Measurements from ENCODE around the gene AGPAT4. TPM values are rescaled to one million over a fixed set of nuclear protein-coding genes. Genes with fewer than 3 reads are reported as not detected.

Gene AGPAT4
- total RNA-seq, 1 experiment from 2014 or later: 15.5 TPM

DNA sequence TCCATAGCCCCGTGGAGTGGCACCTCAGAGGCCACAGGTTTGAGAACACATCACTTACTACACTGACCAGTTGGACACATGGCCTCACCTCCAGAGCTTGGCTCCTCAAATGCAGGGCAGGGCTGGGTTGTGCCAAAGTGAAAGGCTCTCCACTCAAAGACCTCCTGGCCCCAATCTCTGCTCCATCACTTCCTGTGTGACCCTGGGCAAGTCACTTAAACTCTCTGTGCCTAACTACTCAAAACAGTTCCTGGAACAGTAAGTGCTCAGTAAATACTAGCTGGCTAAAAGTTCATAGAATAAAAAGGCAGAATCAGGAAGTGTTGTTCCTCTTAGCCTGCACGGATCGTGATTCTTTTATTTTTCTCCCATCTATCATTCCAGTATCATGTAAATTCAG is 50.2 kb downstream of the AGPAT4 start:
- Histone ChIP-seq H2AFZ (ENCODE audit: low read depth, low read length, poor library complexity, severe bottlenecking) (no peak overlapping the region), H3K9me3 (ENCODE audit: control insufficient read depth in 1 of 2, insufficient read depth in 1 of 2, low read depth in 1 of 2, low read length in 2 of 2) (peaks cover 0 to 3% of the 10 kb centered on the region in 2 experiments; a peak in 1 of 4 replicates), H3K27ac (ENCODE audit: low read depth, low read length) (no peak overlapping the region), H3K9ac (ENCODE audit: low read length) (no peak overlapping the region), H3K4me2 (ENCODE audit: low read length) (no peak overlapping the region), H3K36me3 (ENCODE audit: control insufficient read depth in 1 of 2, insufficient read depth in 2 of 2, low read length in 2 of 2) (no peaks in the 10 kb centered on the region), H3K27me3 (ENCODE audit: insufficient read depth, low read length) (no peaks in the 10 kb centered on the region), H3K9me2 (ENCODE audit: insufficient read depth) (no peaks in the 10 kb centered on the region), H3K79me2 (ENCODE audit: insufficient read depth, low read length) (no peaks in the 10 kb centered on the region), H4K20me1 (ENCODE audit: insufficient read depth) (no peaks in the 10 kb centered on the region), H3K4me1 (ENCODE audit: control insufficient read depth in 1 of 2, insufficient read depth in 2 of 2, low read length in 2 of 2) (peaks cover 2 to 48% of the 10 kb centered on the region in 2 experiments), H3K4me3 (replicated peaks in 1 of 2; ENCODE audit: low read depth in 1 of 2, low read length in 2 of 2) (no peak overlapping the region)
- intact Hi-C loops (cut with micrococcal nuclease): no loop called here
- ChIA-PET RAD21 (ENCODE audit: low non-redundant PET in 1 of 2, low total read pairs in 2 of 2, uncharacterized antibody in 2 of 2, unreplicated experiment in 2 of 2) (no interaction called here), POLR2A (no interaction called here), CTCF (no interaction called here)
- BruUV-seq (replicated peaks): no TSS peak
- ATAC-seq (no peak), DNase-seq (ENCODE audit: low read depth, low spot score) (no peak)
- TF ChIP-seq, protein P1, sequence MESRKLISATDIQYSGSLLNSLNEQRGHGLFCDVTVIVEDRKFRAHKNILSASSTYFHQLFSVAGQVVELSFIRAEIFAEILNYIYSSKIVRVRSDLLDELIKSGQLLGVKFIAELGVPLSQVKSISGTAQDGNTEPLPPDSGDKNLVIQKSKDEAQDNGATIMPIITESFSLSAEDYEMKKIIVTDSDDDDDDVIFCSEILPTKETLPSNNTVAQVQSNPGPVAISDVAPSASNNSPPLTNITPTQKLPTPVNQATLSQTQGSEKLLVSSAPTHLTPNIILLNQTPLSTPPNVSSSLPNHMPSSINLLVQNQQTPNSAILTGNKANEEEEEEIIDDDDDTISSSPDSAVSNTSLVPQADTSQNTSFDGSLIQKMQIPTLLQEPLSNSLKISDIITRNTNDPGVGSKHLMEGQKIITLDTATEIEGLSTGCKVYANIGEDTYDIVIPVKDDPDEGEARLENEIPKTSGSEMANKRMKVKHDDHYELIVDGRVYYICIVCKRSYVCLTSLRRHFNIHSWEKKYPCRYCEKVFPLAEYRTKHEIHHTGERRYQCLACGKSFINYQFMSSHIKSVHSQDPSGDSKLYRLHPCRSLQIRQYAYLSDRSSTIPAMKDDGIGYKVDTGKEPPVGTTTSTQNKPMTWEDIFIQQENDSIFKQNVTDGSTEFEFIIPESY (IDR thresholded peaks at IDR 0.05; ENCODE audit: extremely low read depth, insufficient replicate concordance, low read length): no peak
- no peak for TF ChIP-seq RAD21 (IDR thresholded peaks at IDR 0.05; ENCODE audit: low read depth)
- no peak for TF ChIP-seq EGR1 (IDR thresholded peaks at IDR 0.05; ENCODE audit: low read depth)
- TF ChIP-seq SP1 (IDR thresholded peaks at IDR 0.05; ENCODE audit: low read depth): no peak
- TF ChIP-seq ELF1 (IDR thresholded peaks at IDR 0.05; ENCODE audit: borderline replicate concordance, low read depth): no peak
- no peak for TF ChIP-seq SIN3A (IDR thresholded peaks at IDR 0.05; ENCODE audit: low read depth)
- TF ChIP-seq POLR2A (IDR thresholded peaks at IDR 0.05; ENCODE audit: borderline replicate concordance, extremely low read depth, insufficient read depth, insufficient read length): no peak
- TF ChIP-seq JUND (IDR thresholded peaks at IDR 0.05): no peak
- no peak for TF ChIP-seq CBX3 (IDR thresholded peaks at IDR 0.05; ENCODE audit: low read depth)
- TF ChIP-seq POLR2AphosphoS5 (IDR thresholded peaks at IDR 0.05; ENCODE audit: low read depth, low read length): no peak

DNA sequence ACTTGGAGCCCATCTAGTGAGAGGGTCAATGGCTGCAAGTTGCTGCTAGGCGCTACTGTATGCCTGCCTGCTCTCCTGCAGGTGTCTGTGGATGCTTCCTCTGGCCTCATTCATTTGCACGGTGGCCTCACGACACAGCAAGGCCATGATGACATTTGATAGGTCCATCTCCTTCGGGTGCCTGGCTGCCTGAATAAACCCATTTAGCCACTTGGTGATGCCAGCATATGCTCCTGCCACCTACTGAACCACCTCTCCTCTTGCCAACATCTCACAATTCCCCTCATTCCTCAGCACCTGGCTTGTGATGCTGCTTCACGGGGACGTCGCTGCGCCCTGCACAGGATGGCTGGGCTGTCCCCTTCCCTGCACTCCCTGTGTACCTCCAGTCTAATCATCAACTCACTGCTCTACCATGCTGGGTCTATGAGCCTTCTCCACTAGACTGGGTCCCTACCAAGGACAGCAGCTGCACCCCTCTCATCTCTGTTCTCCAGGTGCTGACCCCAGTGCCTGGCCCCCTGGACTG is 51.1 kb downstream of the AGPAT4 start:
- H2AFZ ChIP-seq (ENCODE audit: low read depth, low read length, poor library complexity, severe bottlenecking): no peak overlapping the region
- no peak overlapping the region for H3K4me2 ChIP-seq (ENCODE audit: low read length)
- ChIA-PET POLR2A (no interaction called here), RAD21 (ENCODE audit: low non-redundant PET in 1 of 2, low total read pairs in 2 of 2, uncharacterized antibody in 2 of 2, unreplicated experiment in 2 of 2) (no interaction called here), CTCF (no interaction called here)
- peaks cover 2 to 42% of the 10 kb centered on the region in 2 experiments for H3K4me1 ChIP-seq (ENCODE audit: control insufficient read depth in 1 of 2, insufficient read depth in 2 of 2, low read length in 2 of 2)
- H3K36me3 ChIP-seq (ENCODE audit: control insufficient read depth in 1 of 2, insufficient read depth in 2 of 2, low read length in 2 of 2): no peaks in the 10 kb centered on the region
- no peaks in the 10 kb centered on the region for H3K9me2 ChIP-seq (ENCODE audit: insufficient read depth)
- H3K79me2 ChIP-seq (ENCODE audit: insufficient read depth, low read length): no peaks in the 10 kb centered on the region
- BruUV-seq (replicated peaks): no TSS peak
- H3K4me3 ChIP-seq (replicated peaks in 1 of 2; ENCODE audit: low read depth in 1 of 2, low read length in 2 of 2): no peak overlapping the region
- no peak for TF ChIP-seq JUND (IDR thresholded peaks at IDR 0.05)
- TF ChIP-seq, protein P2, sequence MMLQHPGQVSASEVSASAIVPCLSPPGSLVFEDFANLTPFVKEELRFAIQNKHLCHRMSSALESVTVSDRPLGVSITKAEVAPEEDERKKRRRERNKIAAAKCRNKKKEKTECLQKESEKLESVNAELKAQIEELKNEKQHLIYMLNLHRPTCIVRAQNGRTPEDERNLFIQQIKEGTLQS (IDR thresholded peaks at IDR 0.05): no peak
- no peak for DNase-seq (ENCODE audit: low read depth, low spot score)
- intact Hi-C loops (cut with micrococcal nuclease): no loop called here
- no peaks in the 10 kb centered on the region for H4K20me1 ChIP-seq (ENCODE audit: insufficient read depth)
- H3K27ac ChIP-seq (ENCODE audit: low read depth, low read length): no peak overlapping the region
- no peaks in the 10 kb centered on the region for H3K27me3 ChIP-seq (ENCODE audit: insufficient read depth, low read length)
- H3K9me3 ChIP-seq (ENCODE audit: control insufficient read depth in 1 of 2, insufficient read depth in 1 of 2, low read depth in 1 of 2, low read length in 2 of 2): peaks cover 0 to 3% of the 10 kb centered on the region in 2 experiments; a peak in 1 of 4 replicates
- no peak for ATAC-seq
- H3K9ac ChIP-seq (ENCODE audit: low read length): no peak overlapping the region

All from HCT116 (cell line).